SK-N-MC (cell line): Measurements from ENCODE around the gene BARD1.

Experiments
- EZH2 ChIP-seq: fragments of 200-600 bp; sonication (generic); IDR thresholded peaks from one replicate; pipeline ENCODE4 v1.6.1; 2017; ENCODE audit warnings: antibody characterized with exemption
- POLR2AphosphoS5 ChIP-seq: IDR thresholded peaks from 2 replicates; pipeline ENCODE4 v1.6.1; 2012; ENCODE audit warnings: mild to moderate bottlenecking, low read depth, low read length, borderline replicate concordance

DNA sequence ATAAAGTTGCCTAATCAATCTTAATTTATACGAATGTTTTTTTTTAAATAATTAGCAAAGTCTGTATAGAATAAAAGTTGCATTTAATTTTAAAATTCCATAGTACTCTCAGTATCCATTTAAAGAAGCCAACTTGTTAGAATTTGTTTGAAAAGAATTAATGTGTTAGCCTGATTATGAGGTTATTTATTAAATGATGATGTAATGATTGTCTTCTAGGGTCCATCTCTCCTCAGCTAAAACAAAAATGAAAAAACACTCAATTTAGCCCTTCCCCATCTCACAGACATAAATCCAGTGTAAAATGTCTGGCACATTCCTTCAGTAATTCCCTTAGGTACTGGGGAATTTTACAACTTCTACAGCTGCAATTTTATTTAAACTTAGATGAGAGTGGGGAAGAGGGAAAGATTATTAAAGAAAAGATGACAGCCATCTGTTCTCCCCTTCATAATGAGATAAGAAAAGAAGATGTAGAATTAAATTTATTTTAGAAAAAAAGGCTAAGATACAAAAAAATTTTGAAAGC is 68.6 kb downstream of the BARD1 start:
- TF ChIP-seq EZH2 = no peak
- TF ChIP-seq POLR2AphosphoS5 = no peak
